Kidney (tissue), 14 donors: ENCODE results near the gene NOTUM. TPM values are rescaled to one million over a fixed set of nuclear protein-coding genes. Genes with fewer than 3 reads are reported as not detected.

Source experiments
- DNase-seq, 5 donors: peaks; one replicate each; pipeline ENCODE4 v3.0.0-alpha.2; 2013 to 2020
- FAIRE-seq: peaks from 2 replicates; lab custom pipeline; 2012; peaks lifted over from hg19 to GRCh38; lab: Jason Lieb, UNC
- H3K27ac ChIP-seq, 2 donors: one replicate each; pipeline ENCODE4 v1.7.0; 2013; ENCODE audit warnings: low read depth in 2 of 2, low read length in 2 of 2, inconsistent platforms in 1 of 2
- H3K27me3 ChIP-seq: one replicate; pipeline ENCODE4 v1.7.1; 2013; ENCODE audit warnings: low read length, inconsistent platforms; ENCODE audit not compliant: control insufficient read depth, insufficient read depth
- H3K36me3 ChIP-seq, 3 donors: one replicate each; pipeline versions ENCODE4 v1.7.0 to v1.7.1; 2013; ENCODE audit warnings: low read length in 3 of 3, control low read depth in 1 of 3, inconsistent platforms in 1 of 3; ENCODE audit not compliant: insufficient read depth in 3 of 3, control insufficient read depth in 2 of 3
- H3K4me1 ChIP-seq, 3 donors: one replicate each; pipeline versions ENCODE4 v1.7.0 to v1.7.1; 2013; ENCODE audit warnings: low read length in 3 of 3, inconsistent platforms in 1 of 3, low read depth in 1 of 3; ENCODE audit not compliant: control insufficient read depth in 2 of 3, insufficient read depth in 2 of 3
- H3K4me3 ChIP-seq, 3 donors: one replicate each; pipeline versions ENCODE4 v1.7.0 to v1.8.1; 2013; ENCODE audit warnings: low read length in 3 of 3, control low read depth in 1 of 3, inconsistent platforms in 1 of 3
- H3K9ac ChIP-seq, 3 donors: one replicate each; pipeline versions ENCODE4 v1.7.0 to v1.7.1; 2013; ENCODE audit warnings: low read length in 3 of 3, control low read depth in 1 of 3, inconsistent platforms in 1 of 3
- H3K9me3 ChIP-seq, 3 donors: one replicate each; pipeline versions ENCODE4 v1.7.0 to v1.7.1; 2013; ENCODE audit warnings: low read length in 3 of 3, control low read depth in 1 of 3, inconsistent platforms in 1 of 3; ENCODE audit not compliant: control insufficient read depth in 2 of 3, insufficient read depth in 1 of 3
- CTCF ChIP-seq: IDR thresholded peaks from 3 replicates; pipeline ENCODE4 v1.5.1; 2012; ENCODE audit warnings: mild to moderate bottlenecking, moderate library complexity, borderline replicate concordance; ENCODE audit not compliant: insufficient read depth; ENCODE audit errors: extremely low read depth
- intact Hi-C: fragments of 100-400 bp; cut with DNase I; formaldehyde crosslinking; loops from one replicate; pipeline ENCODE4 v1.11.1; 2022
- polyA plus RNA-seq: library from polyadenylated mRNA; stranded (reverse); fragments of 350-450 nt; fragmentation: Illumina TruSeq; extraction: RNeasy Lipid Tissue Mini Kit (QIAGEN cat#74804); gene quantifications from one replicate; pipeline ENCODE4 v1.2.3, GENCODE V29; 2014; ENCODE audit warnings: low read depth, low replicate concordance; ENCODE audit not compliant: insufficient read depth
- total RNA-seq: library from RNA; stranded (reverse); fragmentation: NEBNext Ultra II Directional; extraction: Animal tissue kit (Norgen Biotek cat#: 25700); gene quantifications from one replicate; pipeline ENCODE4 v1.2.1, GENCODE V29; 2021
- donor health status: control.
- donor health status: control.
- donor health status: control.
- donor health status: control.
- donor health status: control.
- donor health status: DM: yes; HTN: yes; CAD: no.
- donor health status: Normal renal cell carcinoma (clear cell type).

The NOTUM gene
- total and polyA plus RNA-seq, 2 donors from 2014 or later: not detected

GRCh38 chr17:81934098-81934757 is 26.8 kb downstream of the NOTUM start:
- TF ChIP-seq CTCF: no peak
- intact Hi-C loops: no loop called here
- FAIRE-seq (no peak), DNase-seq (peak in 1 of 5 donors; percentile 52)
- no peak overlapping the region for H3K9ac ChIP-seq
- H3K27me3 ChIP-seq: no peaks in the 10 kb centered on the region
- H3K36me3 ChIP-seq: no peaks in the 10 kb centered on the region
- H3K4me1 ChIP-seq: peaks cover 0 to 3% (median 0%) of the 10 kb centered on the region in 3 donors
- no peaks in the 10 kb centered on the region for H3K9me3 ChIP-seq
- H3K4me3 ChIP-seq: no peak overlapping the region
- no peak overlapping the region for H3K27ac ChIP-seq

GRCh38 chr17:81933178-81933699 is 27.7 kb downstream of the NOTUM start:
- H3K9ac ChIP-seq: no peak overlapping the region
- no peak for TF ChIP-seq CTCF
- no peaks in the 10 kb centered on the region for H3K36me3 ChIP-seq
- no peaks in the 10 kb centered on the region for H3K27me3 ChIP-seq
- no peak for DNase-seq
- peaks cover 0 to 9% (median 0%) of the 10 kb centered on the region in 3 donors for H3K4me1 ChIP-seq
- no peak for FAIRE-seq
- no peak overlapping the region for H3K27ac ChIP-seq
- H3K9me3 ChIP-seq: no peaks in the 10 kb centered on the region
- no peak overlapping the region for H3K4me3 ChIP-seq
- intact Hi-C loops: no loop called here

GRCh38 chr17:81932333-81932983 is 28.5 kb downstream of the NOTUM start:
- DNase-seq: peak in 1 of 5 donors; percentile 64
- H3K27me3 ChIP-seq: no peaks in the 10 kb centered on the region
- peaks cover 0 to 9% (median 0%) of the 10 kb centered on the region in 3 donors for H3K4me1 ChIP-seq
- no peaks in the 10 kb centered on the region for H3K36me3 ChIP-seq
- H3K27ac ChIP-seq: no peak overlapping the region
- no peak overlapping the region for H3K9ac ChIP-seq
- intact Hi-C loops: no loop called here
- H3K4me3 ChIP-seq: no peak overlapping the region
- no peaks in the 10 kb centered on the region for H3K9me3 ChIP-seq
- FAIRE-seq: no peak
- TF ChIP-seq CTCF: no peak
